Activated gamma-delta T cell treated with Interleukin-2 at 50 U/mL for 16 hours (primary cell): Measurements from ENCODE around the gene FREM2.

Source experiments
- DNase-seq: peaks from one replicate; pipeline ENCODE4 v3.0.0-alpha.2; 2020

Gene FREM2

GRCh38 chr13:38688674-38689073, 1.8 kb downstream of the FREM2 start:
- DNase-seq, result no peak

- no peak for DNase-seq
These were observed 3.4 kb downstream of the FREM2 start for GRCh38 chr13:38690231-38690630.

- DNase-seq, result no peak
These were observed 6.3 kb downstream of the FREM2 start for GRCh38 chr13:38693168-38693567.

- no peak for DNase-seq
These were observed 6.8 kb downstream of the FREM2 start for GRCh38 chr13:38693641-38694040.

- no peak for DNase-seq
These were observed 10.3 kb downstream of the FREM2 start for GRCh38 chr13:38697197-38697596.

GRCh38 chr13:38697628-38698333, 10.9 kb downstream of the FREM2 start:
- DNase-seq, result no peak

- no peak for DNase-seq
These were observed 13.2 kb downstream of the FREM2 start for GRCh38 chr13:38700051-38700450.

GRCh38 chr13:38702669-38703068, 15.8 kb downstream of the FREM2 start:
- DNase-seq, result no peak

GRCh38 chr13:38703255-38703654, 16.4 kb downstream of the FREM2 start:
- DNase-seq, result no peak

- no peak for DNase-seq
These were observed 18.5 kb downstream of the FREM2 start for GRCh38 chr13:38705365-38705764.

GRCh38 chr13:38707460-38707859, 20.6 kb downstream of the FREM2 start:
- DNase-seq, result no peak

- no peak for DNase-seq
These were observed 26.2 kb downstream of the FREM2 start for GRCh38 chr13:38713046-38713445.

- DNase-seq, result no peak
These were observed 31.5 kb downstream of the FREM2 start for GRCh38 chr13:38718374-38718773.

- no peak for DNase-seq
These were observed 43.5 kb downstream of the FREM2 start for GRCh38 chr13:38730332-38730731.

- no peak for DNase-seq
These were observed 46.3 kb downstream of the FREM2 start for GRCh38 chr13:38733146-38733545.

GRCh38 chr13:38735665-38736440, 49.0 kb downstream of the FREM2 start:
- no peak for DNase-seq

GRCh38 chr13:38743466-38743865, 56.6 kb downstream of the FREM2 start:
- no peak for DNase-seq

- DNase-seq, result no peak
These were observed 65.8 kb downstream of the FREM2 start for GRCh38 chr13:38752686-38753085.

GRCh38 chr13:38753878-38754277, 67.0 kb downstream of the FREM2 start:
- no peak for DNase-seq

GRCh38 chr13:38755793-38756192, 68.9 kb downstream of the FREM2 start:
- no peak for DNase-seq

- DNase-seq, result no peak
These were observed 71.4 kb downstream of the FREM2 start for GRCh38 chr13:38758277-38758676.

- DNase-seq, result no peak
These were observed 72.5 kb downstream of the FREM2 start for GRCh38 chr13:38759390-38759789.

GRCh38 chr13:38763446-38764381, 76.8 kb downstream of the FREM2 start:
- DNase-seq, result no peak
